Stimulated activated CD8-positive, alpha-beta memory T cell treated with anti-CD3 and anti-CD28 coated beads, Interleukin-7, amount 100 ng/mL, for 24 hours (primary cell): ENCODE results near the gene MAP2K3.
"Not testable (repeated sequence)": the region's sequence is repeated elsewhere in the genome, so short reads cannot be mapped to it uniquely, and the experiment has no call there.

ENCODE experiments used
- DNase-seq: peaks from one replicate; pipeline ENCODE4 v3.0.0-alpha.2; 2020; ENCODE audit warnings: low read depth

Gene MAP2K3

GRCh38 chr17:21310061-21310765 lies 25.7 kb downstream of the MAP2K3 start:
- not testable (repeated sequence) for DNase-seq

GRCh38 chr17:21310766-21311602 lies 26.5 kb downstream of the MAP2K3 start:
- not testable (repeated sequence) for DNase-seq

- no peak for DNase-seq
These were observed 28.8 kb downstream of the MAP2K3 start for GRCh38 chr17:21313320-21313719.

- DNase-seq: not testable (repeated sequence)
These were observed 29.2 kb downstream of the MAP2K3 start for GRCh38 chr17:21313761-21314160.

GRCh38 chr17:21314261-21314664 lies 29.8 kb downstream of the MAP2K3 start:
- DNase-seq: not testable (repeated sequence)

- DNase-seq: not testable (repeated sequence)
These were observed 30.2 kb downstream of the MAP2K3 start for GRCh38 chr17:21314701-21315111.

- not testable (repeated sequence) for DNase-seq
These were observed 30.9 kb downstream of the MAP2K3 start for GRCh38 chr17:21315246-21316000.

- not testable (repeated sequence) for DNase-seq
These were observed 31.8 kb downstream of the MAP2K3 start for GRCh38 chr17:21316212-21316886.

GRCh38 chr17:21316887-21317500 lies 32.5 kb downstream of the MAP2K3 start:
- not testable (repeated sequence) for DNase-seq

- not testable (repeated sequence) for DNase-seq
These were observed 33.3 kb downstream of the MAP2K3 start for GRCh38 chr17:21317821-21318220.

- no peak for DNase-seq
These were observed 33.9 kb downstream of the MAP2K3 start for GRCh38 chr17:21318439-21318838.

- DNase-seq: not testable (repeated sequence)
These were observed 34.3 kb downstream of the MAP2K3 start for GRCh38 chr17:21318856-21319255.

GRCh38 chr17:21319256-21319655 lies 34.7 kb downstream of the MAP2K3 start:
- not testable (repeated sequence) for DNase-seq

- not testable (repeated sequence) for DNase-seq
These were observed 35.3 kb downstream of the MAP2K3 start for GRCh38 chr17:21319686-21320375.

GRCh38 chr17:21320430-21320829 lies 35.9 kb downstream of the MAP2K3 start:
- DNase-seq: not testable (repeated sequence)

GRCh38 chr17:21321061-21321460 lies 36.5 kb downstream of the MAP2K3 start:
- not testable (repeated sequence) for DNase-seq

- not testable (repeated sequence) for DNase-seq
These were observed 37.3 kb downstream of the MAP2K3 start for GRCh38 chr17:21321744-21322191.

GRCh38 chr17:21323257-21324111 lies 39.0 kb downstream of the MAP2K3 start:
- not testable (repeated sequence) for DNase-seq

- not testable (repeated sequence) for DNase-seq
These were observed 40.2 kb downstream of the MAP2K3 start for GRCh38 chr17:21324741-21325140.
